MCF 10A (cell line): ENCODE measurements around the gene UBE2N. TPM values are rescaled to one million over a fixed set of nuclear protein-coding genes. Genes with fewer than 3 reads are reported as not detected.

Experiments used
- BruUV-seq: library from RNA; stranded (reverse); fragments of 400-500 nt; replicated peaks from 2 replicates; lab custom pipeline; 2021; lab: Mats Ljungman, UMichigan
- CTCF ChIA-PET: fragments of 300-600 bp; sonication (Branson Sonifier 250); formaldehyde crosslinking; extraction: SDS; loops from one replicate; lab custom pipeline; 2021; ENCODE audit warnings: antibody characterized with exemption, inconsistent platforms; lab: Yijun Ruan, JAX
- POLR2A ChIA-PET: fragments of 300-600, 350-650 bp; sonication (Branson Sonifier 250); formaldehyde crosslinking; extraction: SDS; loops from one replicate; lab custom pipeline; 2020; ENCODE audit warnings: antibody characterized with exemption, inconsistent platforms; lab: Yijun Ruan, JAX
- DNase-seq: peaks from one replicate; pipeline ENCODE4 v3.0.0-alpha.2; 2018; ENCODE audit not compliant: unreplicated experiment
- H3K27ac Mint-ChIP-seq: one replicate; pipeline ENCODE4 v1.8.0; 2022; ENCODE audit warnings: mild to moderate bottlenecking, low read depth, mixed read lengths; ENCODE audit not compliant: unreplicated experiment
- H3K27me3 Mint-ChIP-seq: one replicate; pipeline ENCODE4 v1.8.0; 2022; ENCODE audit warnings: mixed read lengths; ENCODE audit not compliant: insufficient read depth, unreplicated experiment
- H3K36me3 Mint-ChIP-seq: one replicate; pipeline ENCODE4 v1.8.0; 2022; ENCODE audit warnings: mild to moderate bottlenecking, moderate library complexity, mixed read lengths; ENCODE audit not compliant: insufficient read depth, unreplicated experiment
- H3K4me1 Mint-ChIP-seq: one replicate; pipeline ENCODE4 v1.8.0; 2022; ENCODE audit warnings: mixed read lengths; ENCODE audit not compliant: insufficient read depth, unreplicated experiment
- H3K4me3 Mint-ChIP-seq: one replicate; pipeline ENCODE4 v1.8.0; 2022; ENCODE audit warnings: mild to moderate bottlenecking, moderate library complexity, mixed read lengths; ENCODE audit not compliant: unreplicated experiment
- H3K9me3 Mint-ChIP-seq: one replicate; pipeline ENCODE4 v1.8.0; 2022; ENCODE audit warnings: mixed read lengths; ENCODE audit not compliant: unreplicated experiment
- intact Hi-C: fragments of 100-400 bp; cut with micrococcal nuclease; formaldehyde crosslinking; loops from 2 replicates; pipeline ENCODE4 v1.14.1; 2022
- total RNA-seq: library from RNA; stranded (reverse); gene quantifications from 2 replicates; pipeline ENCODE4 v1.2.3, GENCODE V29; 2022
- TF ChIP-seq, protein P1 (sequence below): fragments of 200-600 bp; IDR thresholded peaks from one replicate; pipeline ENCODE4 v1.8.0; 2022; ENCODE audit warnings: antibody characterized with exemption, mild to moderate bottlenecking; ENCODE audit not compliant: unreplicated experiment

The UBE2N gene
- total RNA-seq, 1 experiment from 2014 or later = 144 TPM

DNA sequence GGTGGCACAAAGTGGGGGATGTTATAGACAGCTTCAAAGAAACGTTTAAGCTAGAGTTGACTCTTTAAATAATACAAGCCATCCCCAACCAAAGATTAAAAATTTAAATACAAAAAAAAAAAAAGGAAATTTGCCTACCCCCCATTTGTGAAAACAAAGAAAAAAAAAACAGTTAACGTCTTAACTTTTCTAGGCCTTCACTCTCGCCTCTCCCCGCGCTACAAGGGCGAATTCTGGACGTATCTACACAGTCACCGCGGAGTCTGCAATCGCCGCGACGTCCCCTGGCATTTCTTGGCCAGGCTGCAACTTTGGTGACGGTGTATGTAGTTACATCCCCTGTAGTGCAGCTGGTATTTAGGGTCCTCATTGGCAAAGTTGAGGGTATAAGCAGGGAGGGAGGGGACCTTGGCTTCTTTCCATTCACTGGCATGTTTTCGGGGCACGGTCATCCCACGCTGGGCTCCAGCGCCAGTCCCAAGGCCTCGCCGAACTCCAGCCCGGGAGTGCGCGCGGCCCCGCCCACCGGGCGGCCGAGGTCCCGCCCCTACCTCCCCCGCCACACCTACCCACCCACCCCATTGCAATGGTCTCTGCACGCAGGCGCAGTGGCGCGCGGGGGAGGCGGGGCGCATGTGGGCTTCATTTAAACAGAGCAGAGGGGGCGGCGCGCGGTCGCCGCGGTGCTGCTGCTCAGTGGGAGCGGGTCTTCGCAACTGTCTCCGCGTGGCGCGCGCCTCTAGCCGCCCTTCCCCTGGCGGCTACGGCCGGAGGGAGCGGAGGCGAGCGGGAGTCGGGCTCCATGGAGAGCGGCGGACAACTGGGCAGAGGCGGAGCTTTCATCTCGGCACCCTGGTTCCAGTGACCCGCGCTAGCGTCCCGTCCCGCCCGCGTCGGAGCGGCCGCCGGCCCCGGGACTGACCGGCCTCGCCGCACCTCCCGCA is 64.2 kb downstream of the UBE2N start, which contains the start of gene NUDT4:
NUDT4 (plus strand) TSS at position 674 of the 944 bp plus-strand sequence. CDS start 398 bp downstream, outside the sequence.
- Mint-ChIP-seq H3K27ac (peak within 1 kb of the TSS; percentile 79), H3K4me3 (peak within 1 kb of the TSS; percentile 98), H3K36me3 (peaks cover 6% of the 10 kb centered on the region), H3K4me1 (peaks cover 24% of the 10 kb centered on the region), H3K9me3 (no peaks in the 10 kb centered on the region), H3K27me3 (no peaks in the 10 kb centered on the region)
- intact Hi-C loops = loop anchor here (2.0 to 5.0 kb wide), 2 partner anchors 135 to 251 kb away; no protein-coding TSS in a partner anchor
- TSS peak; percentile 78 for BruUV-seq
- CTCF ChIA-PET = interaction anchor here (0.7 to 1.7 kb wide), 2 partner anchors 250 to 604 kb away, joined by 3 to 9 read pairs; no protein-coding TSS in a partner anchor
- TF ChIP-seq, protein P1, sequence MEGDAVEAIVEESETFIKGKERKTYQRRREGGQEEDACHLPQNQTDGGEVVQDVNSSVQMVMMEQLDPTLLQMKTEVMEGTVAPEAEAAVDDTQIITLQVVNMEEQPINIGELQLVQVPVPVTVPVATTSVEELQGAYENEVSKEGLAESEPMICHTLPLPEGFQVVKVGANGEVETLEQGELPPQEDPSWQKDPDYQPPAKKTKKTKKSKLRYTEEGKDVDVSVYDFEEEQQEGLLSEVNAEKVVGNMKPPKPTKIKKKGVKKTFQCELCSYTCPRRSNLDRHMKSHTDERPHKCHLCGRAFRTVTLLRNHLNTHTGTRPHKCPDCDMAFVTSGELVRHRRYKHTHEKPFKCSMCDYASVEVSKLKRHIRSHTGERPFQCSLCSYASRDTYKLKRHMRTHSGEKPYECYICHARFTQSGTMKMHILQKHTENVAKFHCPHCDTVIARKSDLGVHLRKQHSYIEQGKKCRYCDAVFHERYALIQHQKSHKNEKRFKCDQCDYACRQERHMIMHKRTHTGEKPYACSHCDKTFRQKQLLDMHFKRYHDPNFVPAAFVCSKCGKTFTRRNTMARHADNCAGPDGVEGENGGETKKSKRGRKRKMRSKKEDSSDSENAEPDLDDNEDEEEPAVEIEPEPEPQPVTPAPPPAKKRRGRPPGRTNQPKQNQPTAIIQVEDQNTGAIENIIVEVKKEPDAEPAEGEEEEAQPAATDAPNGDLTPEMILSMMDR = no peak
- peak; percentile 93 for DNase-seq
- POLR2A ChIA-PET = interaction anchor here (0.6 to 6.1 kb wide), 21 partner anchors 10 to 448 kb away, joined by 3 to 53 read pairs (median 3); partner anchors contain the start of gene EEA1

DNA sequence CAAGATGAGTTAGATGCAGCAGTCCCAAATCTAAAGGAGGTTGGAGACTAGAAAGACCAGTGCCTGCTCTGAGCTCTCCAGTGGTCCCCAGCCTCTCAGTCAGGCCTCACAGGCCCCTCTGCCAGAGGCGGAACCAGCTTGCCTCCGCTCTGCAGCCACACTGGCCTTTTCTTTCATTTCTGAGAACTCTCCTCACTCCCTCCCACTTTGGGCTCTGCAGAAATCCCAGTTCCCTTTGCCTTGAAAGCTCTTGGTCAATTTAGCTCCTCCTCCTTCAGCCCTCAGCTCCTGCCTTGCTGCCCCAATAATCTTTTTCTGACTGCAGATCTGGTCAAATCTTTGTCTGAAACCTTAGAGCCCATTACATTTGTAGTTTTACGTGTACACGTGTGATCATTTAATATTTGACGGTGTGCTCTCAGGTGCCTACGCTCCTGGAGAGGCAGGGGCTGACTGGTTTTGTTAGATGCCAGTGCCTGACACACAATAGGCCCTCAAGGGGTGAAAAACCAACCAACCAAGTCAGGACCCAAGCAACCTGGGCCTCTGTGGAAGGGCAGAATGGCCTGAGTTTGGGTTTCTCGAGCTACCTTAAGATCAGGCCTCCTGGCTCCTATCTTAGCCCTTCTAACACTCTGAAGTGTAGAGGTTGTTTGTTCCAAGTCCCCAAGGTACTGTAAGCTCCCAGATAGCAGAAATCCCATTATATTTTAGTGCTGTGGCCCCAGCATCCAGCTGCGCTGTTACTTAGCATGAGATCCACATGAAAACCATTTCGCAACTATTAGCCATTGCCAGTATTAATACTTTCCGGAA is 65.1 kb downstream of the UBE2N start:
- ChIA-PET POLR2A (interaction anchor here (0.6 to 6.1 kb wide), 21 partner anchors 11 to 448 kb away, joined by 3 to 53 read pairs (median 3); partner anchors contain the start of gene EEA1), CTCF (interaction anchor here (0.6 to 1.7 kb wide), 7 partner anchors 9 to 603 kb away, joined by 3 to 9 read pairs (median 4); no protein-coding TSS in a partner anchor)
- H3K4me3 Mint-ChIP-seq = peak overlapping the region; percentile 98
- intact Hi-C loops = loop anchor here (5.0 kb wide), 1 partner anchor 134 kb away; no protein-coding TSS in a partner anchor
- H3K36me3 Mint-ChIP-seq = peaks cover 6% of the 10 kb centered on the region
- H3K27ac Mint-ChIP-seq = peak overlapping the region; percentile 79
- TF ChIP-seq, protein P1 = no peak
- DNase-seq = peak; percentile 16
- H3K9me3 Mint-ChIP-seq = no peaks in the 10 kb centered on the region
- H3K4me1 Mint-ChIP-seq = peaks cover 20% of the 10 kb centered on the region
- H3K27me3 Mint-ChIP-seq = no peaks in the 10 kb centered on the region
- BruUV-seq = no TSS peak

DNA sequence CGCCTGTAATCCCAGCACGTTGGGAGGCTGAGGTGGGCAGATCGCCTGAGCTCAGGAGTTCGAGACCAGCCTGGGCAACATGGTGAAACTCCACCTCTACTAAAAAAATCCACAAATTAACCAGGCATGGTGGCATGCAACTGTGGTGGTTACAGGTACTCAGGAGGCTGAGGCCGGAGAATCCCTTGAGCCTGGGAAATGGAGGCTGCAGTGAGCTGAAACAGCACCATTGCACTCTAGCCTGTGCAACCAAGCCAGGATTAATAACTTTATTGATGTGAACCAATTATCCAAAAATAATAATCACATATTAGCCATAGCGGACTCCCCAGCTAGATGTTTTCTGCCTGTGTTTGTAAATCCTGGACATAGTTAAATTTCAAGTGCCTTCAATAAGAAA is 65.8 kb downstream of the UBE2N start:
- Mint-ChIP-seq H3K4me1 (peaks cover 13% of the 10 kb centered on the region), H3K4me3 (no peak overlapping the region), H3K9me3 (no peaks in the 10 kb centered on the region)

More for the DNA sequence above, 65.8 kb downstream of the UBE2N start:
- POLR2A ChIA-PET = interaction anchor here (0.7 to 6.1 kb wide), 8 partner anchors 12 to 330 kb away, joined by 3 to 53 read pairs (median 5); no protein-coding TSS in a partner anchor
- intact Hi-C loops = loop anchor here (5.0 kb wide), 1 partner anchor 134 kb away; no protein-coding TSS in a partner anchor
- H3K27me3 Mint-ChIP-seq = no peaks in the 10 kb centered on the region
- DNase-seq = no peak
- BruUV-seq = no TSS peak
- TF ChIP-seq, protein P1 = no peak
- H3K36me3 Mint-ChIP-seq = peaks cover 6% of the 10 kb centered on the region
- no peak overlapping the region for H3K27ac Mint-ChIP-seq
- CTCF ChIA-PET = interaction anchor here (0.7 to 1.7 kb wide), 5 partner anchors 21 to 662 kb away, joined by 3 to 9 read pairs (median 4); no protein-coding TSS in a partner anchor
